ENCODE data around the gene SCFD2.

DNA sequence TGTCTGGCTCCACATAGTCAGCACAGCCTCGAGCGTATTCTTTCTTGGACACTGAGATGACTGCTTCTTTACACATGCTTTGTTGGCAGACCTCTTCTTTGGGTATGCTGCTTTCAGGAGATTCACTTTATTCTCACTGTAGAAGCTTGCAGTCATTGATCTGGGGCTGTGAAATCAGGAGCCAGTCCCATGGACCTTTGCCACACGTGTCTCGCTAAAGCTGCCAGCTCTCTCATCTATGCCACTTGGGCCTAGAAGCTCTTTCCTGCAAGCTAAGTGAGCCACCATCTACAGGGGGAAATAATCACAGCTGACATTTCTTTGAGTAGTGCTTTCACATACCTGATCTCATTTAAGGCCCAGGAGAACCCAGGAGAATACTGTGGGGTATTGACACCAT lies 498.7 kb downstream of the SCFD2 start:
- no peak for TF ChIP-seq POLR2A (IDR thresholded peaks at IDR 0.05; ENCODE audit: control extremely low read depth in 1 of 2, low read depth in 2 of 2, low read length in 2 of 2)
- TF ChIP-seq, protein P1, sequence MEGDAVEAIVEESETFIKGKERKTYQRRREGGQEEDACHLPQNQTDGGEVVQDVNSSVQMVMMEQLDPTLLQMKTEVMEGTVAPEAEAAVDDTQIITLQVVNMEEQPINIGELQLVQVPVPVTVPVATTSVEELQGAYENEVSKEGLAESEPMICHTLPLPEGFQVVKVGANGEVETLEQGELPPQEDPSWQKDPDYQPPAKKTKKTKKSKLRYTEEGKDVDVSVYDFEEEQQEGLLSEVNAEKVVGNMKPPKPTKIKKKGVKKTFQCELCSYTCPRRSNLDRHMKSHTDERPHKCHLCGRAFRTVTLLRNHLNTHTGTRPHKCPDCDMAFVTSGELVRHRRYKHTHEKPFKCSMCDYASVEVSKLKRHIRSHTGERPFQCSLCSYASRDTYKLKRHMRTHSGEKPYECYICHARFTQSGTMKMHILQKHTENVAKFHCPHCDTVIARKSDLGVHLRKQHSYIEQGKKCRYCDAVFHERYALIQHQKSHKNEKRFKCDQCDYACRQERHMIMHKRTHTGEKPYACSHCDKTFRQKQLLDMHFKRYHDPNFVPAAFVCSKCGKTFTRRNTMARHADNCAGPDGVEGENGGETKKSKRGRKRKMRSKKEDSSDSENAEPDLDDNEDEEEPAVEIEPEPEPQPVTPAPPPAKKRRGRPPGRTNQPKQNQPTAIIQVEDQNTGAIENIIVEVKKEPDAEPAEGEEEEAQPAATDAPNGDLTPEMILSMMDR (IDR thresholded peaks at IDR 0.05; ENCODE audit: control extremely low read depth in 1 of 3, insufficient read depth in 1 of 3, low read depth in 1 of 3, low read length in 3 of 3) = no peak

Data from H1 (cell line).